ENCODE measurements around the gene HS3ST2. TPM values are rescaled to one million over a fixed set of nuclear protein-coding genes. Genes with fewer than 3 reads are reported as not detected.

The HS3ST2 gene
- total RNA-seq, 1 donor from 2014 or later: 0.26 TPM

GRCh38 chr16:22946433-22946832, 132.5 kb downstream of the HS3ST2 start:
- H3K4me3 ChIP-seq (ENCODE audit: low read depth, low read length): no peak overlapping the region
- FAIRE-seq (no peak), DNase-seq (ENCODE audit: low read depth) (peak; percentile 71)
- H3K27me3 ChIP-seq (ENCODE audit: control insufficient read depth, insufficient read depth, low read length): peaks cover 5% of the 10 kb centered on the region
- H3K36me3 ChIP-seq (ENCODE audit: control insufficient read depth, insufficient read depth, low read length): no peaks in the 10 kb centered on the region
- TF ChIP-seq CTCF (IDR thresholded peaks at IDR 0.05; ENCODE audit: insufficient read depth, low read length, severe bottlenecking): no peak

GRCh38 chr16:22948058-22948602, 134.2 kb downstream of the HS3ST2 start:
- no peak for TF ChIP-seq CTCF (IDR thresholded peaks at IDR 0.05; ENCODE audit: insufficient read depth, low read length, severe bottlenecking)
- Histone ChIP-seq H3K4me3 (ENCODE audit: low read depth, low read length) (no peak overlapping the region), H3K27me3 (ENCODE audit: control insufficient read depth, insufficient read depth, low read length) (peaks cover 5% of the 10 kb centered on the region), H3K36me3 (ENCODE audit: control insufficient read depth, insufficient read depth, low read length) (no peaks in the 10 kb centered on the region)
- FAIRE-seq: no peak
- DNase-seq (ENCODE audit: low read depth): no peak

- Histone ChIP-seq H3K27me3 (ENCODE audit: control insufficient read depth, insufficient read depth, low read length) (peaks cover 5% of the 10 kb centered on the region), H3K36me3 (ENCODE audit: control insufficient read depth, insufficient read depth, low read length) (no peaks in the 10 kb centered on the region), H3K4me3 (ENCODE audit: low read depth, low read length) (no peak overlapping the region)
- TF ChIP-seq CTCF (IDR thresholded peaks at IDR 0.05; ENCODE audit: insufficient read depth, low read length, severe bottlenecking): peak; percentile 94
- DNase-seq (ENCODE audit: low read depth): peak; percentile 71
- no peak for FAIRE-seq
These were observed 134.8 kb downstream of the HS3ST2 start for GRCh38 chr16:22948603-22949368.

GRCh38 chr16:22955461-22956070, 141.6 kb downstream of the HS3ST2 start:
- H3K27me3 ChIP-seq (ENCODE audit: control insufficient read depth, insufficient read depth, low read length): peaks cover 5% of the 10 kb centered on the region
- no peak for TF ChIP-seq CTCF (IDR thresholded peaks at IDR 0.05; ENCODE audit: insufficient read depth, low read length, severe bottlenecking)
- FAIRE-seq (no peak), DNase-seq (ENCODE audit: low read depth) (no peak)
- no peaks in the 10 kb centered on the region for H3K36me3 ChIP-seq (ENCODE audit: control insufficient read depth, insufficient read depth, low read length)
- no peak overlapping the region for H3K4me3 ChIP-seq (ENCODE audit: low read depth, low read length)

- no peak for TF ChIP-seq CTCF (IDR thresholded peaks at IDR 0.05; ENCODE audit: insufficient read depth, low read length, severe bottlenecking)
- DNase-seq (ENCODE audit: low read depth): no peak
- peaks cover 11% of the 10 kb centered on the region for H3K27me3 ChIP-seq (ENCODE audit: control insufficient read depth, insufficient read depth, low read length)
These were observed 147.2 kb downstream of the HS3ST2 start for GRCh38 chr16:22961206-22961605.

More at GRCh38 chr16:22961206-22961605, 147.2 kb downstream of the HS3ST2 start:
- no peak for FAIRE-seq
- H3K36me3 ChIP-seq (ENCODE audit: control insufficient read depth, insufficient read depth, low read length): no peaks in the 10 kb centered on the region
- no peak overlapping the region for H3K4me3 ChIP-seq (ENCODE audit: low read depth, low read length)
